Measurements from ENCODE around the gene WTAP. TPM values are rescaled to one million over a fixed set of nuclear protein-coding genes. Genes with fewer than 3 reads are reported as not detected.
A peak's percentile ranks its signal among the peaks of the same experiment; 100 is the strongest.
"Not testable (repeated sequence)": the region's sequence is repeated elsewhere in the genome, so short reads cannot be mapped to it uniquely, and the experiment has no call there.

WTAP gene
- total and polyA plus RNA-seq, 12 donors, result 56.8 to 162 (median 98.5) TPM

- 90 to 98% (median 93%) methylated on average over 4 of the region's 4 CpGs for WGBS, 4 donors
- no peak overlapping the region for H3K27ac ChIP-seq
- H3K36me3 ChIP-seq (replicated peaks in 1 of 2), result no peaks in the 10 kb centered on the region
- no peak for DNase-seq
- H3K4me1 ChIP-seq (replicated peaks in 1 of 2), result peaks cover 21 to 27% of the 10 kb centered on the region in 2 donors
- no peaks in the 10 kb centered on the region for H3K27me3 ChIP-seq
- intact Hi-C loops (cut with DNase I), result loop anchor here in 1 of 2 donors (5.0 kb wide), 1 partner anchor 32 kb away; the partner anchor contains the start of gene SOD2
- H3K9me3 ChIP-seq (replicated peaks in 1 of 3), result no peaks in the 10 kb centered on the region
- H3K4me3 ChIP-seq, result no peak overlapping the region
- TF ChIP-seq POLR2A (IDR thresholded peaks at IDR 0.05) (no peak), CTCF (IDR thresholded peaks at IDR 0.05) (no peak)
Measured at GRCh38 chr6:159724778-159725177, 2.5 kb upstream of the WTAP start.

GRCh38 chr6:159725208-159725607 lies 2.1 kb upstream of the WTAP start:
- H3K4me3 ChIP-seq; H3K36me3 ChIP-seq (replicated peaks in 1 of 2); DNase-seq; H3K9me3 ChIP-seq (replicated peaks in 1 of 3); H3K27ac ChIP-seq; H3K27me3 ChIP-seq: not testable (repeated sequence)
- intact Hi-C loops (cut with DNase I), result loop anchor here in 1 of 2 donors (5.0 kb wide), 1 partner anchor 33 kb away; the partner anchor contains the start of gene SOD2
- peaks cover 25 to 32% of the 10 kb centered on the region in 2 donors for H3K4me1 ChIP-seq (replicated peaks in 1 of 2)
- 94 to 100% (median 97%) methylated on average over 3 of the region's 3 CpGs for WGBS, 4 donors

GRCh38 chr6:159726255-159726917 lies 920 bp upstream of the WTAP start:
- DNase-seq, result no peak
- Histone ChIP-seq H3K4me3 (peak overlapping the region; percentile 41 to 100 (median 76)), H3K9me3 (replicated peaks in 1 of 3) (no peaks in the 10 kb centered on the region), H3K4me1 (replicated peaks in 1 of 2) (peaks cover 26 to 43% of the 10 kb centered on the region in 2 donors), H3K27me3 (no peaks in the 10 kb centered on the region), H3K27ac (peak overlapping the region; percentile 97 to 100 (median 99)), H3K36me3 (replicated peaks in 1 of 2) (no peaks in the 10 kb centered on the region)
- TF ChIP-seq POLR2A (IDR thresholded peaks at IDR 0.05) (peak in 1 of 2 donors; percentile 68), CTCF (IDR thresholded peaks at IDR 0.05) (no peak)
- 0 to 1% (median 1%) methylated on average over 16 to 30 of the region's 30 CpGs for WGBS, 4 donors
- intact Hi-C loops (cut with DNase I), result loop anchor here in 1 of 2 donors (5.0 kb wide), 1 partner anchor 34 kb away; the partner anchor contains the start of gene SOD2

- WGBS, 4 donors, result 0 to 1% (median 0%) methylated on average over 11 to 44 of the region's 44 CpGs
- intact Hi-C loops (cut with DNase I), result loop anchor here in 1 of 2 donors (5.0 kb wide), 1 partner anchor 36 kb away; the partner anchor contains the start of gene SOD2
- Histone ChIP-seq H3K27ac (peak overlapping the region; percentile 90 to 100 (median 99)), H3K4me1 (replicated peaks in 1 of 2) (peaks cover 26 to 53% of the 10 kb centered on the region in 2 donors), H3K36me3 (replicated peaks in 1 of 2) (no peaks in the 10 kb centered on the region), H3K27me3 (no peaks in the 10 kb centered on the region), H3K9me3 (replicated peaks in 1 of 3) (no peaks in the 10 kb centered on the region), H3K4me3 (peak overlapping the region; percentile 26 to 100 (median 74))
- no peak for TF ChIP-seq POLR2A (IDR thresholded peaks at IDR 0.05)
- TF ChIP-seq CTCF (IDR thresholded peaks at IDR 0.05), result peak in 2 of 6 experiments; percentile 2 to 11
- DNase-seq, result peak in 3 of 7 donors; percentile 41 to 60 (median 58)
Measured at GRCh38 chr6:159727717-159728445, 575 bp downstream of the WTAP start.
